Activated CD4-positive, alpha-beta T cell treated with anti-CD3 and anti-CD28 coated beads, Interleukin-2, amount 50 U/mL, for 1 hour (primary cell): Measurements from ENCODE around the gene HMGXB3.

Experiments
- DNase-seq: peaks from one replicate; pipeline ENCODE4 v3.0.0-alpha.2; 2020

HMGXB3 gene

DNA sequence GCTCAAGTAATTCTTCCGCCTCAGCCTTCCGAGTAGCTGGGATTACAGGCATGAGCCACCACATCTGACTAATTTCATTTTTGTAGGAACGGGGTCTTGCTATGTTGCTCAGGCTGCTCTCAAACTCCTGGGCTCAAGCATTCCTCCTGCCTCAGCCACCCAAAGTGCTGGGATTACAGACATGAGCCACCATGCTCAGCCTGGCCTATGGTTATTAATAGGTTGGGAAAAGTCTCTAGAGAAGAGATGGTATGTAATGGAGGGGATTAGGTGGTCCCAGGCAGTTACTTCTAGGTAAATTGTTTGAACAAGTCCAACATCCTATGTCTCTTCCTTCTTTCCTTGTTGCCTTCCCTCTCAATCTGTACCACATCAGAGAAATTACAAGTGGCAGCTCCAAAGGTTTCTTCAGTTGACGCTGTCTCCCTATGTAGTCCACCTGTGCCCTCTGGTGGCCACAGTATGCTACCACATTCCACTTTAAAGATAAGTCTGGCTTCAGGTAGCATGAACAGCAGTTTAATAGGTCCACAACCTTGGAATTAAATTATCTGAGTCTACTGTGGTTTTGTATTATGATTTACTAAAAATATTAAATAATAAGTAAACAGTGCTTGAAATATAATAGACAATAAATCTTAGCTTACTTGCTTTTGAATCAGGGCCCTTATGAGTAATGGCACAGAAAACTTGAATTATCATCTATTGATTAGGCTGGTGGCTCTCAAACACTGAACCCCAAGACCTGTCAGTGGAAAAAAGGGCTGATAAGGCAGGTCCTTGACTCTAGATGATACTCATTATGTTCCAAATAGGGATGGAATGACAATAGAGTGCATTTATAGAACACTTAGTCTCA is 9.8 kb upstream of the HMGXB3 start:
- peak; percentile 60 for DNase-seq

DNA sequence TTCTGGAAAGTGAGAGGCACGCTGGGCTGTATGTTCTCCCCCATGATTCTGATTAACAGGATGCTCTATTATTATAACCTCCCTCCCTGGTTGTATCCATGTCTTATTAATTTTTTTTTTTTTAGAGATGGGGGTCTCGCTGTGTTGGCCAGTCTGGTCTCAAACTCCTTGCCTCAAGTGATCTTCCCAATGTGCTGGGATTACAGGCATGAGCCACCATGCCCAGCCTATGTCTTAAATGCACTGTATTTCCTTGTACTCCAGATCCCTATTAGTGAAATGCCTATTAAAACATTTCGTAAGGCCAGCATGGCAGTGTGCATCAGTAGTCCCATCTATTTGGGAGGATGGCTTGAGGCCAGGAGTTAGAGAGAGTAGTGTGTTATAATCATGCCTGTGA is 7.1 kb upstream of the HMGXB3 start:
- DNase-seq = no peak

DNA sequence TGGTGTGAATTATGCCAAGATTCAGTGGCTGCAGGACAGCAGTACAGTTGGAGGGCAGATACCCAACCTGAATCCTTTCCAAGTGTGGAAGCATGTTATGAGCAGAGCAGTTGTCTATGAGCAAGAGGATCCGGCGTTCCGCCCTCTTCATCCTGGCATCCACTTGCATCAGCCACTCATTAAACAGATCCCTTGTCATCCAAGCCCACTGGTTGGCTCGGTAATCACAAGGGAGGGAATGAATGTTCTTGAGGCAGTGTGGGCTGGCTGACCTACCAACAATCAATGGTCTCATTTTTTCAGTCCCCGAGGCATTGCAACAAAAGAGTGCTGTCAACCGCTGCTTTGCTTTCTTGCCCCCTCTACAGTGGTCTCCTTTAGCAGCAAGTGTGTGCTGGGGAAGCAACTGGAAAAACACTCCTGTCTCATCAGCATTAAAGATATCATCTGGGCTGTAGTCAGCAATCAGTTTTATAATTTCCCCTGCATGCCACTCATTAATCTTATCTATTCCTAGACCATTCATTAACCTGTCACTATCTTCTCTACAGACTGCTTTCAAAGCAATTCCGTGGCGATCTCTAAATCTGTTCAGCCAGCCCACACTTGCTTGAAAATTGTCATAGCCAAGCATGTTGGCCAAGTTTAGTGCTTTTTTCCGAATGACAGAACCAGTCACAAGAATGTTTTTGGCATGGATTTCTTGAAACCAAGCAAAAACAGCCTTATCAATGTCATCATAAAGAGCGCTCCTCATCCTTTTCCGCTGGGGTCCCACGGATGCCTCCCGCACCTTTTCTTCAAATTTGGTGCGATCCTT is 4.9 kb upstream of the HMGXB3 start:
- no peak for DNase-seq

DNA sequence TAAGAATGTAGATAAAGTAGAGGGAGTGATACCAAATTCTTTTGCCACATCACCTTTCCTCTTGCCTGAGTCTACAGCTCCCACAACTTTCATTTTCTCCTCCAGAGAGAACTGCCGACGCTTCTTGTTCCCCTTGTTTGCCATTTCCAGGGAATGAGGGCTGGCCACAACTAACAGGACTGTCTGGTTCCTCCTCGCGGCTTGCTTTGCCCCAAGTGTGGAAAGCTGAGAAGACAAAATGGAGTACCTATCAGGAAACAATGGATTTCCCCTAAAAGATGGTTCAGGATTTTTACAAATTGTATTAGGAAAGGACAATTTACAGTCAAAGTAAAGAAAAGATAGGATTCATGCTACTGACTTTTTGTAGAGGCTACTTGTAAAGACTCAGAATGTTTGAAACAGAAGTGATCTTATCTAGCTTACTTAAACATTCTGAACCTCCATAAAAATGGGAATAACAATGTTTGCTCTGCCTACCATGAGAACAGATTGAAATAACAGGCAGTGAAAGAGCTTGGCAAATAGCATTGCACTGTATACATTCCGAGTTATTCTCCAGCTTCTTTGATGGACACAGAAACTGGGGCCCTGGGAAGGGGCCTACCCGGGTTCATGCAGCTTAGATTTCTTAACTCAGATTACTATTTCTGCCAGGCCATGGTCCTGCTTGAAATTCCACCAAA is 4.2 kb upstream of the HMGXB3 start:
- no peak for DNase-seq

DNA sequence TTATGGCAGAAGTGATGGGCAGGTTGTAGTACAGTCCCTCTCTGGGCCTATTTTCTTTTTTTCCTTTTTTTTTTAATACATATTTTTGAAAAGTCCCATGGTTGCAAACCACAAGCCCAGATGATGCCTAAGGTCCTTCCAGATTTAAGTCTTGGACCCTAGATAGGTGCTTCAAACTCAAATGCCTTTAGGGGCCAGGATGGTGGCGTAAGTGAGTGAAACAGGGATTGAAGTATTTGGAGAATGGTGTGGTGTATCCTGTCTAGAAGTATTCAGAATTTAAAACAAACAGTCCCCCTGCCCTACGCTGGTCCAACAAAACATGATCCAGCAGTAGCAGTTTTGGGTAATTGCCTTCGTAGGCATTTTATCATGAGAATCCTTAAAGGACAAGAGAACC is 2.3 kb upstream of the HMGXB3 start:
- no peak for DNase-seq

DNA sequence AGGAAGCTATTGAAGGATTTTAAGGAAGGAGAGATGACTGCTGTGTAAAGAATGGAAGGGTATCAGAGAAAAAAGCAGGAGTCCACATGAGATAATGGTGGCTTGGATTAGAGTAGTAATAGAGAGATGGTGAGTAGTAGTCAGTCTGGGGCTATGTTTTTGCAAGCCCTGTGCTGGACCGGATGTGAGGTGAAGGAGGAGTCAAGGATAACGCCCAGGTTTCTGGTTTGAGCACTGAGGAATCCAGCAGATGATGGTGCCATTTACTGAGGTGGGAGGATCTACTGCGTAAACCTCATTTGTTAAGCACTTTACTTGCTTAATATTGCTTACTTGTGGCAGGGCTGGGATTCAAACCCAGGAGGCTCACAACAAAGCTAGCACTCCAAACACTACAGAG is 1.2 kb upstream of the HMGXB3 start:
- no peak for DNase-seq

DNA sequence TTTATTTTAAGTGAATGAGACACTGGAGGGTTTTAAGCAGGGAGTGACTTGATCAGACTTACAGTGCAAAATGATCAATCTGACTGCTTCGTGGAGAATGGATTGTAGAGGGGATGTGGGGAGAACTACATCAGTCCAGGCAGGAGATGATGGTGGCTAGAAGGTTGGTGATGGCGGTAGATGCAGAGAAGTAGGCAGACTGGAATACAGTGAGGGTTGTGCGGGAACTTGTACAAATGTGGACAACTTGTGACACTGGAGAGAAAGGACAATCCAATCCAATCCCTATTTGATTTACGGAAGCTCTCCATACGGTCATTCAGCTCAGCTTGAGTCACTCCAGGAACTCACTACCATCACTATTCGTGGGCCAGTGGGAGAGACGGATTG is 678 bp upstream of the HMGXB3 start:
- no peak for DNase-seq

DNA sequence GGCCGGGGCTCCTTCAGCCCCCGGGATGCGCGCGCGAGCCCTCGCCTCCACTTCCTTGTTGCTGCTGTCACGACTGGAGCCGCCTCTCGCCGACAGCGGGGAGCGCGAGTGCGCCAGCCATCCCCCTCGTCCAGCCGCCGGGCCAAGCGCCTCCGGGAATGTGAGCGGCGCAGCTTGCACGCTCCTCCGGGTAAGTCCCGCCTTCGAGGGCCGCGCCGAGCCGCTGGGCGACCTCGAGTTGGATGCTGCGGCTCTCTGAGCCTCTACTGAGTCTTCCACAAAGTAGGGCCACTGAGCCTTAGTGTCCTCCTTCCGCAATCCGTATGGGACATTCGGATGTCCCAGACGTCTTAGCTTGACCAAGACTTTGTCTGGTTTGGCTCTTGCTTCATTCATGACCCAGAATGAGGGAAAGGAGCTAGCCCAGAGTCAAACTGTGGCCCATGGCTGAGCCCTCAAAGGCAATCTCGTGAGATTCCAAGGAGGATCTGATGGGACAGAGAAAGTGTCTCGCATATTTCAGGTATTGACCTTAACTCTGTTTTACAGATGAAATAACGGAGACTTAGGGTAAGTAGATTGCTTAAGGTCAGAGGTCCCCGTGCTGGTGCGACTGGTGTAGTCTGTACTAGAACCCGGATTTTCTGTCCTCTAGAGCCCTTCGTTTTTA is 586 bp downstream of the HMGXB3 start:
- DNase-seq = peak; percentile 27

DNA sequence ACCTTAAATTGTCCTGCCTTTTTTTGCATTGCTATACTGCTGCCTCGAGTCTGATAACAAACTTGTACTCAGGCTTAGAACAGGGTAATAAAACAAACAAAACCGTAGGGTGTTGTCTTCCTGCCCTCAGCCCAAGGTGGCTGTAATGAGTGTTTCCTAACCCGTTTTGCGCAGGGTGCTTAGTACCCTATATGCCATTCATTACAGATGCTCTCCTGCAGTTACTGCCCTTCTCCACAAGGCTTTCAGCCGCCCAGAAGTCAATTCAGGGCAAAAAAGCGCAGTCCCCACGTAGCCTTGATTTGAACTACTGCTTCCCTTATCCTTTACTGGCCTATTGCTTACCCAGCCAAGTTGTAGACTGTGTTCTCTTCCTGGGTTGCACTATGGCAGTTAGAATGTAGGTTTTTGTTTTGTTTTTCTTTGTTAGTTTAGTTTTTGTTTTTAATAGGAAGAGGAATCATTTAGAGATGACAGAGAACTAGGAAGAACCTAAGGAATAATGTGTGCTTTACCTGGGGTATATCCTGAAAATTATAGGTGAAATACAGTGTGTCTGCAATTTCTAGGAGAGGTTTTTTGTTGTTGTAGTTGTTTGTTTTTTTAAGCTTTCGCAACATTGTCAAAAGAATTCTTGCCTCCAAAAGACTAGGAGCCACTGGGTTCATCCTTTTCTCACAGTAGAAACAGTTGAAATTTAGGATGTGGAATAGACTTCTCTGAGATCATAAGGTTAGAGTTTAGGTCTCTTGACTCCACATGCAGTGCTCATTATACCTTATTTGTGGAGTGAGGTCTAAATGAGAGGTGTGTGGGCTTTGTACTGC is 1.3 kb downstream of the HMGXB3 start:
- peak; percentile 52 for DNase-seq

DNA sequence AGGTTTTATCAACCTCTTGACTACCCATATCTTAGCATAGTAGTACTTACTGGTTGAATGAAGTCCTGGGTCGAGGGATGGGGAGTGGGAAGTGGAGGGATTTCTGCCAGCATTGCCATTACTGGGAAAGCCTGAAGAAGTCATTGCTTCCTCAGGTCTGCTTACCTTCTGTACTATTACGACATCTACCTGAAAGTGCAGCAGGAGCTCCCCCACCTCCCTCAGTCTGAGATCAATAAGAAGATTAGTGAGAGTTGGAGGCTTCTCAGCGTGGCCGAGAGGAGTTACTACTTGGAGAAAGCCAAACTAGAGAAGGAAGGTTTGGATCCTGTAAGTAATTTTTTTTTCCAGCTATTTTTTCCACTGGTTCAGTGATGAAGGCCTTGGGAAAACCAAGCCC is 5.8 kb downstream of the HMGXB3 start:
- no peak for DNase-seq

DNA sequence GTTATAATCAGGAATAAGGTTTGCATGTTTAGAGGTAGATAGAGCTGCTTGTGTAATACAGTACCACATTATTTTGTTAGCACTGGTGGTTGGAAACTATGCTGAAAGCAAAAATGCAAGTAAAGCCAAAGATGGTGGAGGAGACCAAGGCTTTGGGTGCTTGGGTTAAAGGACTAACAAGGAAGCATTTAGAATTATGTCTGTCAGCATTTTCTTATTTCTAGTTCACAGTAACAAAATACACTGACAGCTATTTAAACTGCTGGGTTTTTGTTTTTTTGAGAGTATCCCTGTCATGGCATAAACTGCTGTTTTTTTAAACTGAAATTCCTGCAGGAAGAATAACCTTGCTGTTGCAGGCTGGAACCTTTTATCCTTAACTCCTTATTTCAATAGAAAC is 6.5 kb downstream of the HMGXB3 start:
- no peak for DNase-seq

DNA sequence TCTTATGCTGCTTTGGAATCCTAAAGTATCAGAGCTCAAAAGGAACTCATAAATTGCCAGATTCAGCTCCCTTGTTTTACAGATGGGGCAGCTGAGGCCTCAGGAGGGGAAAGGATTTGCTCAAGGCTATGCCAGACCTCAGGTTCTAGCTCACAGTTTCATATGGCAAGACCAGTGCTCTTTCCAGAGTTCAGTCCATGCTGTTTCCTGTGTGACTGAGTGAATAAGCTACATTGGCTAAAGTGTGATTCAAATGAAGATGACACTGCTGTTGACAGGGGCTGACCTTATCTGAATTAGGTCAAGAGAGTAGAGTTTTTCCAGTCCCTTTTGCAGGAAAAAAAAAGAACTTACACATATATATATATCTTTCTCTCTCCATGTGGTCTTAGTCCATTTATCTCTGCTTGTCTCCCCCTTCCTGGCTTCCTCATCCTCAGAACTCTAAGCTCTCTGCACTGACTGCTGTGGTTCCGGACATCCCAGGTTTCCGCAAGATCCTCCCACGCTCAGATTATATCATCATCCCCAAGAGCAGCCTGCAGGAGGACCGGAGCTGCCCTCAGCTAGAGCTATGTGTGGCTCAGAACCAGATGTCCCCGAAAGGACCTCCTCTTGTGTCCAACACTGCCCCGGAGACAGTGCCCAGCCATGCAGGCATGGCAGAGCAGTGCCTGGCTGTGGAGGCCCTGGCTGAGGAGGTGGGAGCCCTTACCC is 9.3 kb downstream of the HMGXB3 start:
- no peak for DNase-seq

DNA sequence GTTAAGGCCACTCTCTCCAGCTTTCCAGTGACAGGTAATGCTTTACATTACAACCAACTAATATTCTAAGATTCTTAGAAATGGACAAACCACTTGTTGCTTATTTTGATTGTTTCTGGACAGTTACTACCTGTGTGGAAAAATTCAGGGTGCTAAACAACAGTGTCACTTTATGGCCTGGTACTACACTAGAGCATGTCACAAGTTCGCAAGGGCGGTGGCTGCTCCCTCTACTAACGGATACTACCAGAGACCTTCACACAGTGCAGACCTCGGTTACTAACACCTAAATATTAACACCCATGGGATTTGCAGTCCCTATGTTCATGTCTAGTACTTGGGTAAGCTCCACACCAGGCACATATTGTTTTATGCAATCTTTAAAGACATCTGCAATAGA is 13.4 kb downstream of the HMGXB3 start:
- DNase-seq = no peak

DNA sequence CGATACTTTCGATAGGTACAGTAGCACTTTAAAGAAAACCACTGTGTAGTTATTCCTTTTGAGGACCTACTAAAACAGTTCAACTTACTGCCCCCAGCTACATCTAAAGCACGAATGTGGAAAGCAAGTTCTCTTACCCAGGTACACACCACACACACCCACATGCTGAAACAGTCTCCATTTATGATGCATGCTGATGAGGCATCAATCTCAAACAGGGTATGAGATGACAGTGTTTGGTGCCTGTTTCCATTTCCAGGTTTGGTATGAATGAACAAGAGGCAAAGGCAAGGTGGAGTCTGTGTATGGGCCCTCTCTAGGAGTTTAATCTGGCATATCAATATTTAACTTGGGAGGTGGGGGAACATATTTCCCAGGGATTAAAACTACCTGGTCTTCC is 13.9 kb downstream of the HMGXB3 start:
- DNase-seq = no peak

DNA sequence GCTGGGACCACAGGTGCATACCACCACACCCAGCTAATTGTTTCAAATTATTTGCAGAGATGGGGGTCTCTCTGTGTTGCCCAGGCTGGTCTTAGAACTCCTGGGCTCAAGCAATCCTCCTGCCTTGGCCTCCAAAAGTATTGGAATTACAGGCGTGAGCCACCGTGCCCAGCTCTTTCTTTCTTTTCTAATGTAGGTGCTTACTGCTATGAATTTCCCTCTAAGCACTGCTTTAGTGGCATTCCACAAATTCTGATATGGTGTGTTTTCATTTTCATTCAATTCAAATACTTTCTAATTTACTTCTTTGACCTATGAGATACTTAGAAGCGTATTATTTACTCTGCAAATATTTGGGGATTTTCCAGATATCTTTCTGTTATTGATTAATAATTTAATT is 14.9 kb downstream of the HMGXB3 start:
- DNase-seq = no peak

DNA sequence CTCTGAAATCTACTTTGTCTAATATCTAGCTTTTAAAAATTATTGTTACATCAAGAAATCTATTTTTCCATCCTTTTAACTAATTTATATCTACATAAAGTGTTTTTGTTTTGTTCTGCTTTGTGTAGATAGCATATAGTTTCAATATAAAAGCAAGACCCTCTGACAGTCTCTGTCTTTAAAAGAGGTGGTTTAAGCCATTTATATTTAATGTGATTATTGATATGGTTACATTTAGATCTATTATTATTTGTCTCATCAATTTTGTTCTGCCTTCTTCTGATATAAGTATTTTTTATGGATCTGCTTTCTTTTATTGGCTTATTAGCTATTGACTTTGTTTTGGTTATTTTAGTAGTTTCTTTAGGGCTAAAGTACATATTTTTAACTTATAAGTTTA is 16.0 kb downstream of the HMGXB3 start:
- DNase-seq = no peak

DNA sequence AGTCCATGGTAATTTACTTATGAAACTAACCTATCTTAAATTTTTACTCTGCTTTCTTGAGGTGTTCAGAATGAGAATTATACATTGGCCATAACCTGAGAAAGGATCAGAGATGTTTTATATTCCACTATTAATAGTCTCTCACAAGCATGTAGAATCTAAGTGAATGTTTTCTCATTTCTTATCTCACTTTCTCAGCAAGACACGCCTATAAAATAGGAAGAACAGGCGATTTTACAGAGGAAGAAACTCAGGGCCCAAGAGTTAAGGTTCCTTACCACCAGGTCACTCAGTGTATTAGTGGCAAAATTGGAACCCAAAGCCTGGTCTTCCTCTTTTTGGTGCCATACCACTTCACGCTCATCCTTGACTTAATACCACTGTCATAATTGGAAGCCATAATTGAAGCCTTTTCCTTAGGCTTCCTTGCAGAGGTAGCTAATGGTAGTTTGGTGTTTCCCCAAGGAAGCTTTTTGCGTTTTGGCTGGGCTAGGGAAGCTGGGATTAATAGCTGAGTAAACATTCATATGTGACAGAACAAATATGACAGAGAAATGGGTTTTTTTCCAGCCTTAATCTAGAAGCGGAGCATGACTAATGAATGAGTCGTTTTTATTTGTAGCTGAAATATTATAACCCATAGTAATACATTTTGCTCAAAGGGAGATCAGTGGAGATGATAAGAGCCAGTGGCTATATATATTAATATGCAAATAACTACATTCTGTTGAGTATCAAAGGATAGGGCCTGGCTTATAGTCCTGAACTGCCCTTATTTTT is 16.9 kb downstream of the HMGXB3 start:
- DNase-seq = no peak

DNA sequence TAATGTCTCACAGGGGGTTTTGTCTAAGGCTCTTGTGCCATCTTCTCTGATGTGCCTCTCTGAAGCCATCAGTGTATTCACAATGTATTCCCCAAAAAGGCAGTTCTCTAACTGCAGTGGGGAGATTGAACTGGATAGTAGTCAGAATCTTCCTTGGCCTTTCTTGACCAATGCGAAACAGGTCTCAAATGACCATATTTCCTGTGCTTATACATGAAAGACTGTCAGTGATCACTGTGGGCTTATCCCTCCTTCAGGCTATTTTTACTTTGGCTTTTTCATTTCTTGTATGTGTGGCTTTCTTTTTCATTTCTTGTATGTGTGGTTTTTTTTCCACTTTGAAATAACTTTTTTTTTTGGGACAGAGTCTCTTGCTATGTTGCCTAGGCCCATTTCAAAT is 19.7 kb downstream of the HMGXB3 start:
- no peak for DNase-seq

DNA sequence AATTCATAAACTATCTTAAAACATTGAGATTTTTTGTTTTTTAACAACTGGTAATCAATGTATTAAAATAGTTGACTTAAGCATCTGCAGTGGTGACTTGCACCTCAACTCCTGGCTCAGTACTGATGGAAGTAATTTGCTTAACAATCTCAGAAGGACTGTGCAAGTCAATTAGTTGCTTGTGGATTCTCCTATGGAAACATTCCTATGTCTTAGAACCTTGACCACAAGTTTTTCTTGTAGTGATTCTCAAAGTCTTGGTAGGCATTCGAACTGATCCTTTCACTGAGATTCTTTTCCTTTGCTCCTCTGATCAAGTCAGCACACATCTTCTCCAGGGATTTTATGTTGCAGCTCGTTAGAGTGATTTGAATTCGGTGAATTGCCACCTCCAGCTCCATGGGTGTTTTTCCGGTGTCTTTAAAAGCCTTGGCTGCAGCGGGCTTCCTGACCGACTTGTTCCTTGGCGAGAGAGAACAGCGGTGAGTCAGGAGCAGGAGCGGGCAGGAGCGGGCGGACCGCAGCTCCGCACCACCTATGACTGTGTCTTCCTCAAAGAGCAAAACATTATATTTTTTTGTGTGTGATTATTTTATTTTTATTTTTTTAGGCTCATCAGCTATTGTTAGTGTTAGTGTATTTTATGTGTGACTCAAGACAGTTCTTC is 21.1 kb downstream of the HMGXB3 start:
- no peak for DNase-seq

DNA sequence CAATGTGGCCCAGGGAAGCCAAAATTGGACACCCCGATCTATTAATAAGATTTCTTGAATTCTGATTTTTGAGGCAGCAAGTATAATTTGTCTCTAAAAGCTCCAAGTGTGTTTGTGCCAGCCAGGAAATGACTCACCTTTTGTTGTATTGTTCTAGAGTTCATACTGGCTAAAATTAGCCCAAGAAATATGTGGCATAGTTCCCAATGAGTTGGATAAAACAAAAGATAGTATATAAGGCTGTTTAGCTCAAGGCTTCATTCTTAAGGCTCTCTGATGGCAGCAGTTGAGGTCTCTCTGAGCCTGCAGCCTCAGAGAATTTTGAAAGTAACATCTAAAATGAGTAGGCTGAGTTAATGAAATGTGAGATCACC is 21.6 kb downstream of the HMGXB3 start:
- DNase-seq = no peak
